IMR-90 (cell line): ENCODE measurements around the gene VSIG4. TPM values are rescaled to one million over a fixed set of nuclear protein-coding genes. Genes with fewer than 3 reads are reported as not detected.

Experiments
- ATAC-seq: fragments of 200-7000 bp; cut with Tn5 transposase; 2 replicates; pipeline ENCODE4 v1.9.1; 2020; ENCODE audit warnings: low read depth, mild to moderate bottlenecking, moderate library complexity
- BruUV-seq: library from RNA; stranded (reverse); fragments of 400-500 nt; replicated peaks from 2 replicates; lab custom pipeline; 2021; lab: Mats Ljungman, UMichigan
- CTCF ChIA-PET: fragments of 300-600 bp; formaldehyde crosslinking; extraction: SDS; loops from one replicate; lab custom pipeline; 2021; ENCODE audit warnings: antibody characterized with exemption; lab: Yijun Ruan, JAX
- POLR2A ChIA-PET: fragments of 300-600 bp; sonication (Branson Sonifier 250); formaldehyde crosslinking; loops from one replicate; lab custom pipeline; 2022; ENCODE audit warnings: antibody characterized with exemption; ENCODE audit not compliant: unreplicated experiment; lab: Charles Lee
- DNase-seq: peaks from one replicate; pipeline ENCODE4 v3.0.0; 2013
- H2AFZ ChIP-seq: replicated peaks from 2 replicates; pipeline ENCODE3; 2013; ENCODE audit warnings: low read length, mild to moderate bottlenecking; ENCODE audit not compliant: poor library complexity
- H2AK5ac ChIP-seq: 2 replicates; pipeline ENCODE4 v1.6.1; 2013; ENCODE audit warnings: low read depth, low read length, inconsistent platforms
- H2AK9ac ChIP-seq: replicated peaks from 2 replicates; pipeline ENCODE3; 2013; ENCODE audit warnings: mild to moderate bottlenecking, low read depth, low read length, moderate library complexity; ENCODE audit not compliant: poor library complexity
- H2BK120ac ChIP-seq: 2 replicates; pipeline ENCODE4 v1.6.1; 2013; ENCODE audit warnings: low read depth, low read length, inconsistent platforms
- H2BK15ac ChIP-seq: 3 replicates; pipeline ENCODE4 v1.6.1; 2013; ENCODE audit warnings: low read depth, low read length, inconsistent platforms
- H2BK20ac ChIP-seq: 2 replicates; pipeline ENCODE4 v1.6.1; 2013; ENCODE audit warnings: low read depth, mild to moderate bottlenecking, inconsistent platforms, low read length, moderate library complexity
- H2BK5ac ChIP-seq: 2 replicates; pipeline ENCODE4 v1.6.1; 2013; ENCODE audit warnings: mild to moderate bottlenecking, low read depth, low read length, inconsistent platforms; ENCODE audit not compliant: poor library complexity, severe bottlenecking
- H3K14ac ChIP-seq: replicated peaks from 2 replicates; pipeline ENCODE4 v1.6.1; 2013; ENCODE audit warnings: low read depth, low read length, inconsistent platforms
- H3K18ac ChIP-seq: 2 replicates; pipeline ENCODE4 v1.6.1; 2013; ENCODE audit warnings: low read depth, low read length, control low read depth
- H3K23ac ChIP-seq: 2 replicates; pipeline ENCODE4 v1.6.1; 2013; ENCODE audit warnings: low read depth, low read length, inconsistent platforms
- H3K27ac ChIP-seq: 2 replicates; pipeline ENCODE4 v1.5.1; 2013; ENCODE audit warnings: mild to moderate bottlenecking, control low read depth, low read length; ENCODE audit not compliant: insufficient read depth
- H3K27me3 ChIP-seq: 2 replicates; pipeline ENCODE4 v1.6.1; 2013; ENCODE audit warnings: low read length; ENCODE audit not compliant: control insufficient read depth, insufficient read depth
- H3K36me3 ChIP-seq: 2 replicates; pipeline ENCODE4 v1.6.1; 2013; ENCODE audit warnings: low read length, mixed read lengths; ENCODE audit not compliant: control insufficient read depth, insufficient read depth
- H3K4ac ChIP-seq: 2 replicates; pipeline ENCODE4 v1.6.1; 2013; ENCODE audit warnings: low read depth, low read length, inconsistent platforms
- H3K4me1 ChIP-seq: 2 replicates; pipeline ENCODE4 v1.6.1; 2013; ENCODE audit warnings: low read length, mixed read lengths; ENCODE audit not compliant: control insufficient read depth, insufficient read depth
- H3K4me2 ChIP-seq: 2 replicates; pipeline ENCODE4 v1.6.1; 2013; ENCODE audit warnings: low read depth, mild to moderate bottlenecking, control low read depth, low read length, moderate library complexity
- H3K4me3 ChIP-seq: 2 replicates; pipeline ENCODE4 v1.5.1; 2013; ENCODE audit warnings: low read depth, mild to moderate bottlenecking, control low read depth, low read length, moderate library complexity; ENCODE audit not compliant: insufficient read depth
- H3K56ac ChIP-seq: 2 replicates; pipeline ENCODE4 v1.6.1; 2013; ENCODE audit warnings: low read length, inconsistent platforms; ENCODE audit not compliant: insufficient read depth; ENCODE audit errors: extremely low read depth
- H3K79me1 ChIP-seq, 2 experiments: 2 replicates each; pipeline ENCODE4 v1.6.1; 2013; ENCODE audit warnings: low read length in 2 of 2, inconsistent platforms in 1 of 2, low read depth in 1 of 2
- H3K9ac ChIP-seq: 2 replicates; pipeline ENCODE4 v1.6.1; 2013; ENCODE audit warnings: low read depth, low read length, control low read depth
- H3K9me1 ChIP-seq: 2 replicates; pipeline ENCODE4 v1.6.1; 2013; ENCODE audit warnings: low read length, inconsistent platforms; ENCODE audit not compliant: insufficient read depth
- H3K9me3 ChIP-seq: 2 replicates; pipeline ENCODE4 v1.6.1; 2013; ENCODE audit warnings: low read length; ENCODE audit not compliant: control insufficient read depth, insufficient read depth
- H4K20me1 ChIP-seq: 2 replicates; pipeline ENCODE4 v1.6.1; 2013; ENCODE audit warnings: low read length, inconsistent platforms; ENCODE audit not compliant: insufficient read depth
- H4K5ac ChIP-seq: 2 replicates; pipeline ENCODE4 v1.6.1; 2013; ENCODE audit warnings: mild to moderate bottlenecking, low read depth, low read length, control low read depth
- H4K8ac ChIP-seq, 2 experiments: 2 replicates each; pipeline ENCODE4 v1.6.1; 2013; ENCODE audit warnings: low read depth in 2 of 2, low read length in 2 of 2, control low read depth in 1 of 2, inconsistent platforms in 1 of 2
- H4K91ac ChIP-seq: 2 replicates; pipeline ENCODE4 v1.6.1; 2013; ENCODE audit warnings: low read depth, low read length, inconsistent platforms; ENCODE audit not compliant: insufficient read depth
- BHLHE40 ChIP-seq: fragments of 150-350 bp; IDR thresholded peaks from 2 replicates; pipeline ENCODE4 v1.6.1; 2016; ENCODE audit warnings: mild to moderate bottlenecking, low read depth, low read length
- CEBPB ChIP-seq: IDR thresholded peaks from 2 replicates; pipeline ENCODE4 v1.6.1; 2012; ENCODE audit warnings: low read depth, low read length, improper control_type of control experiment
- CHD1 ChIP-seq: IDR thresholded peaks from 2 replicates; pipeline ENCODE4 v1.6.1; 2012; ENCODE audit warnings: low read depth, low read length, improper control_type of control experiment
- ELK1 ChIP-seq: fragments of 150-350 bp; IDR thresholded peaks from 2 replicates; pipeline ENCODE4 v1.6.1; 2016; ENCODE audit warnings: low read depth, mild to moderate bottlenecking, low read length, moderate library complexity, borderline replicate concordance
- FOS ChIP-seq: fragments of 150-350 bp; IDR thresholded peaks from 2 replicates; pipeline ENCODE4 v1.6.1; 2016; ENCODE audit warnings: low read depth, low read length
- MAFK ChIP-seq: IDR thresholded peaks from 2 replicates; pipeline ENCODE4 v1.6.1; 2012; ENCODE audit warnings: low read depth, low read length, improper control_type of control experiment
- MAZ ChIP-seq: IDR thresholded peaks from 2 replicates; pipeline ENCODE4 v1.6.1; 2012; ENCODE audit warnings: low read depth, mild to moderate bottlenecking, low read length, improper control_type of control experiment, moderate library complexity, borderline replicate concordance
- MXI1 ChIP-seq: IDR thresholded peaks from 2 replicates; pipeline ENCODE4 v1.6.1; 2012; ENCODE audit warnings: low read depth, mild to moderate bottlenecking, low read length, moderate library complexity, borderline replicate concordance
- POLR2A ChIP-seq: IDR thresholded peaks from 2 replicates; pipeline ENCODE4 v1.6.1; 2012; ENCODE audit warnings: mild to moderate bottlenecking, low read depth, low read length
- RAD21 ChIP-seq: IDR thresholded peaks from 2 replicates; pipeline ENCODE4 v1.6.1; 2012; ENCODE audit warnings: low read length, improper control_type of control experiment
- RCOR1 ChIP-seq: IDR thresholded peaks from 2 replicates; pipeline ENCODE4 v1.6.1; 2012; ENCODE audit warnings: mild to moderate bottlenecking, low read length, improper control_type of control experiment; ENCODE audit not compliant: insufficient replicate concordance
- RFX5 ChIP-seq: IDR thresholded peaks from 2 replicates; pipeline ENCODE4 v1.8.0; 2012; ENCODE audit warnings: low read depth, mild to moderate bottlenecking, low read length, moderate library complexity
- SMC3 ChIP-seq: fragments of 150-350 bp; IDR thresholded peaks from 2 replicates; pipeline ENCODE4 v1.6.1; 2016; ENCODE audit warnings: low read depth, mild to moderate bottlenecking, antibody characterized with exemption, low read length, moderate library complexity
- USF2 ChIP-seq: fragments of 150-350 bp; IDR thresholded peaks from 2 replicates; pipeline ENCODE4 v1.6.1; 2017; ENCODE audit warnings: mild to moderate bottlenecking, antibody characterized with exemption, low read length, low read depth
- WGBS, 2 experiments: methylation state at CpG; one replicate each; pipeline versions ENCODE4 v1.1.5 to v1.1.7; 2013; ENCODE audit warnings: missing lambda C conversion rate in 2 of 2; ENCODE audit not compliant: insufficient read length in 1 of 2; ENCODE audit errors: extremely low coverage in 2 of 2; 5-methylcytosine and 5-hydroxymethylcytosine counted together
- dilution Hi-C: fragments of 300-500 bp; cut with HindIII; formaldehyde crosslinking; loops from one replicate; pipeline ENCODE4 v1.14.3; 2018; ENCODE audit warnings: low sequenced_read_pairs; ENCODE audit not compliant: unreplicated experiment
- in situ Hi-C: fragments of 300-500 bp; cut with MboI; formaldehyde crosslinking; loops from 3 replicates; pipeline ENCODE4 v1.14.3; 2019; ENCODE audit warnings: low sequenced_read_pairs, inconsistent platforms, mixed read lengths
- intact Hi-C: fragments of 100-400 bp; cut with micrococcal nuclease; formaldehyde crosslinking; loops from 2 replicates; pipeline ENCODE4 v1.10.0; 2022
- polyA plus RNA-seq, 3 experiments: library from polyadenylated mRNA; depleted of rRNA; stranded (reverse); fragments of >200 nt; gene quantifications; 2 replicates each; pipeline ENCODE4 v1.2.3, GENCODE V29; 2012; ENCODE audit warnings: low replicate concordance in 1 of 3
- total RNA-seq: library from RNA; depleted of rRNA; stranded (reverse); fragments of >200 nt; gene quantifications from 2 replicates; pipeline ENCODE4 v1.2.3, GENCODE V29; 2012

Gene VSIG4
- total and polyA plus RNA-seq, 2 of the 4 experiments (the other 2 are of a cell fraction) = not detected

- Histone ChIP-seq H3K18ac (no peak overlapping the region), H3K27ac (no peak overlapping the region), H3K56ac (no peak overlapping the region), H4K8ac (no peak overlapping the region), H2AK5ac (no peak overlapping the region), H3K79me1 (no peaks in the 10 kb centered on the region), H3K23ac (no peak overlapping the region), H3K27me3 (no peaks in the 10 kb centered on the region; the same call in 1 of the 2 replicates), H2AFZ (no peak overlapping the region), H3K4me2 (no peak overlapping the region), H2BK15ac (no peak overlapping the region), H3K9me1 (no peaks in the 10 kb centered on the region), H4K5ac (no peak overlapping the region), H3K4me1 (no peaks in the 10 kb centered on the region), H3K36me3 (no peaks in the 10 kb centered on the region), H3K4me3 (no peak overlapping the region), H2BK20ac (no peak overlapping the region), H2AK9ac (no peak overlapping the region), H2BK120ac (no peak overlapping the region), H3K4ac (no peak overlapping the region), H3K14ac (no peak overlapping the region), H3K9me3 (no peaks in the 10 kb centered on the region), H3K9ac (no peak overlapping the region), H2BK5ac (no peak overlapping the region), H4K20me1 (no peaks in the 10 kb centered on the region), H4K91ac (no peak overlapping the region)
- dilution Hi-C loops (no loop called here), intact Hi-C loops (no loop called here), in situ Hi-C loops (no loop called here)
- no CpG with 5 or more reads among the region's 3 CpGs for WGBS, 2 experiments
- BruUV-seq = no TSS peak
- ATAC-seq (no peak), DNase-seq (no peak)
- ChIA-PET CTCF (no interaction called here), POLR2A (no interaction called here)
- no peak for TF ChIP-seq RAD21
- TF ChIP-seq MAFK = no peak
- no peak for TF ChIP-seq CHD1
- no peak for TF ChIP-seq RFX5
- TF ChIP-seq SMC3 = no peak
- no peak for TF ChIP-seq ELK1
- no peak for TF ChIP-seq CEBPB
- TF ChIP-seq POLR2A = no peak
- no peak for TF ChIP-seq FOS
- TF ChIP-seq BHLHE40 = no peak
- no peak for TF ChIP-seq RCOR1
- no peak for TF ChIP-seq MXI1
- no peak for TF ChIP-seq USF2
- TF ChIP-seq MAZ = no peak
Observed at GRCh38 chrX:66051980-66052379, 12.1 kb upstream of the VSIG4 start.
